AG10803 (cell line): ENCODE measurements around the gene BNC2.

Experiments
- DNase-seq: peaks from one replicate; pipeline ENCODE4 v3.0.0; 2010; ENCODE audit warnings: low read depth
- H3K4me3 ChIP-seq: 2 replicates; pipeline ENCODE4 v1.5.1; 2011; ENCODE audit warnings: mild to moderate bottlenecking, low read length, control low read depth
- TF ChIP-seq, protein P1 (sequence below): conservative IDR thresholded peaks from 2 replicates; pipeline ENCODE4 v1.5.1; 2011; ENCODE audit warnings: mild to moderate bottlenecking, low read length, control low read depth, inconsistent platforms

Gene BNC2

GRCh38 chr9:16825331-16825725, 45.1 kb downstream of the BNC2 start:
- no peak overlapping the region for H3K4me3 ChIP-seq
- TF ChIP-seq, protein P1, sequence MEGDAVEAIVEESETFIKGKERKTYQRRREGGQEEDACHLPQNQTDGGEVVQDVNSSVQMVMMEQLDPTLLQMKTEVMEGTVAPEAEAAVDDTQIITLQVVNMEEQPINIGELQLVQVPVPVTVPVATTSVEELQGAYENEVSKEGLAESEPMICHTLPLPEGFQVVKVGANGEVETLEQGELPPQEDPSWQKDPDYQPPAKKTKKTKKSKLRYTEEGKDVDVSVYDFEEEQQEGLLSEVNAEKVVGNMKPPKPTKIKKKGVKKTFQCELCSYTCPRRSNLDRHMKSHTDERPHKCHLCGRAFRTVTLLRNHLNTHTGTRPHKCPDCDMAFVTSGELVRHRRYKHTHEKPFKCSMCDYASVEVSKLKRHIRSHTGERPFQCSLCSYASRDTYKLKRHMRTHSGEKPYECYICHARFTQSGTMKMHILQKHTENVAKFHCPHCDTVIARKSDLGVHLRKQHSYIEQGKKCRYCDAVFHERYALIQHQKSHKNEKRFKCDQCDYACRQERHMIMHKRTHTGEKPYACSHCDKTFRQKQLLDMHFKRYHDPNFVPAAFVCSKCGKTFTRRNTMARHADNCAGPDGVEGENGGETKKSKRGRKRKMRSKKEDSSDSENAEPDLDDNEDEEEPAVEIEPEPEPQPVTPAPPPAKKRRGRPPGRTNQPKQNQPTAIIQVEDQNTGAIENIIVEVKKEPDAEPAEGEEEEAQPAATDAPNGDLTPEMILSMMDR, result no peak
- peak; percentile 76 for DNase-seq

GRCh38 chr9:16824545-16825330, 45.7 kb downstream of the BNC2 start:
- TF ChIP-seq, protein P1, result peak; percentile 13; the same call in 1 of the 2 replicates
- no peak overlapping the region for H3K4me3 ChIP-seq
- DNase-seq, result peak; percentile 41

DNA sequence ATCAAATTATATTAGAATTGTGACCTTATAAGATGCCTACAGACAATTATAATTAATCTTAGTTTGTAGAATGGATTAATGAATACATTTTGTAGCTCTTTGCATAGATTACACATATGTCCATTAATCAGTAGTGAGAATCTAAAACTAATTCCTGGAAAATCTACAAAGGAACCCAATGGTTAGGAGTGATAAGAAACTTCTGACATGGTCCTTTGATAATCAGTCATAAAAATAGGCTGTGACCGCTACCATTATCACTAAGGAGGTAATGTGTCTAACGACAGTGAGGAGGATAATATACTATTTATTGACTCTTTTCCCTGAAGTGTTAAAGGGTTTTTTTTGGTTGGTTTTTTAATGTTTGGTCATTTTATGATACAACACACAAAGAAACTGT, 46.6 kb downstream of the BNC2 start:
- no peak overlapping the region for H3K4me3 ChIP-seq
- DNase-seq, result no peak
- TF ChIP-seq, protein P1, result no peak

DNA sequence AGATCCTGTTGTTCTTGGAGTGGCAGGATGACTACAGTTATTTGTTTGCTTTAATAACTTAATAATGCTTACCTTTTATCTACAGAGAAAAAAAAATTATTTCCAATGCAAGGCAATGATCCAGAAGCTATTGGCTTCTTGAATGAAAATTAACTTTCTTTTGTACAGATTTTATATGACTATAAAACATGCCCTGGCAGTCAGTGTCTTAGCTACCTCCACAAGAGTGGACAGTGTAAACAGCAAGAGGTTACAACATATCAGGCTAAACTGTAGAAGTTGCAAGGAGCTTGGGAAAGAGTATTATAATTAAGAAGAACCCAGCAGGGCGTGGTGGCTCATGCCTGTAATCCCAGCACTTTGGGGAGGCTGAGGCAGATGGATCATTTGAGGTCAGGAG, 49.1 kb downstream of the BNC2 start:
- no peak overlapping the region for H3K4me3 ChIP-seq
- no peak for DNase-seq
- TF ChIP-seq, protein P1, result no peak

DNA sequence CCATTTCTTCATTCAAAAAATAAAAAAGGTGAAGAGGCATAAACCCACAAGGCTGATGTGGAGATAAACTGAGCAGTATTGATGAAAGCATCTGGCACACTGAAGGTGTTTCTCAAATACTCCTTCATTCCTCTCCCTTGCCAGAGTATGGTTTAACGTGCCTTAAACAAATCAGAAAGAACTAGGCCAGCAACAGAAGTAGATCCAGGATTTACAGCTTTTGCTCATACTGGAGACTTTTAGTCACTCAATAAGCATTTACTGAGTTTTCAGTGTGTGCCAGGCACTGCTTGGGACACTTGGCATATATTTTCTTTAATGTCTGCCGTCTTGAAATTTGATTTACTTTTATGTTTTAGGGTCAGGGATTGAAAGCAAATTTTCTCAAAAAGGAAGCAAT, 53.0 kb downstream of the BNC2 start:
- no peak overlapping the region for H3K4me3 ChIP-seq
- TF ChIP-seq, protein P1, result no peak
- no peak for DNase-seq

- TF ChIP-seq, protein P1, result no peak
Observed at GRCh38 chr9:16817002-16817401, 53.5 kb downstream of the BNC2 start.

DNA sequence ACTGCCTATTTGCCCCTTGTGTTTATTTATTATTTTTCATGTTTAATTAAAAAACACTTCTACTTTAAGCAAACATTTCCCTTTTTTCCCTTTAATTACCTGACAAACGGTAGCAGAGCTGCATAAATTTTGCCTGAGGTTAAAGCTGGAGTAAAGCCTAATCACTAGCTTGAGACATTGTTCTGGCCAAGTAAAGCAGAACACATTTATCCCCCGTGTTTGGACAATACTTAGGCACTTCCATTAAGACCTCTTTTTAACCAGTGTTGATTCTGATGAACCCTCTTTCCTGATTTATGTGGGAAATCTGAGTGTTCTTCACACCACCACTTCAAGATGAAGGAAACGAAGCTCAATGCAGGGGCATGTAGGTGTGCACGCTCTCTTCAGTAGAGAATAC, 54.5 kb downstream of the BNC2 start:
- TF ChIP-seq, protein P1, result no peak
- H3K4me3 ChIP-seq, result no peak overlapping the region
- no peak for DNase-seq

More at GRCh38 chr9:16817002-16817401, 53.5 kb downstream of the BNC2 start:
- no peak for DNase-seq
- H3K4me3 ChIP-seq, result no peak overlapping the region
